OCI-LY1 (cell line): ENCODE measurements around the gene ENOX2.

Experiments
- H2AFZ ChIP-seq: fragments of 200-600 bp; sonication (generic), shearing (Covaris generic); 2 replicates; pipeline ENCODE4 v1.6.0; 2014; ENCODE audit warnings: antibody characterized with exemption, mild to moderate bottlenecking, low read length
- H3F3A ChIP-seq: fragments of 200-600 bp; sonication (generic), shearing (Covaris generic); 2 replicates; pipeline ENCODE4 v1.6.0; 2014; ENCODE audit warnings: mild to moderate bottlenecking, antibody characterized with exemption, low read length, moderate library complexity; ENCODE audit not compliant: insufficient read depth
- H3K27ac ChIP-seq: fragments of 200-600 bp; sonication (generic); 2 replicates; pipeline ENCODE4 v1.5.1; 2014; ENCODE audit warnings: low read length, mixed run types, mild to moderate bottlenecking, low read depth; ENCODE audit not compliant: poor library complexity, severe bottlenecking
- H3K27me3 ChIP-seq: fragments of 200-600 bp; sonication (generic); 2 replicates; pipeline ENCODE4 v1.6.0; 2014; ENCODE audit warnings: antibody characterized with exemption, mild to moderate bottlenecking, low read length, moderate library complexity; ENCODE audit not compliant: insufficient read depth
- H3K36me3 ChIP-seq: fragments of 200-600 bp; sonication (generic); 2 replicates; pipeline ENCODE4 v1.6.1; 2014; ENCODE audit warnings: mild to moderate bottlenecking, antibody characterized with exemption, low read length, moderate library complexity, mixed read lengths; ENCODE audit not compliant: insufficient read depth
- H3K4me1 ChIP-seq: fragments of 200-600 bp; sonication (generic); 2 replicates; pipeline ENCODE4 v1.5.1; 2014; ENCODE audit warnings: mild to moderate bottlenecking, low read length, moderate library complexity; ENCODE audit not compliant: insufficient read depth, severe bottlenecking
- H3K4me2 ChIP-seq: fragments of 200-600 bp; sonication (generic), shearing (Covaris generic); 2 replicates; pipeline ENCODE4 v1.6.1; 2014; ENCODE audit warnings: low read length
- H3K4me3 ChIP-seq: fragments of 200-600 bp; sonication (generic); 2 replicates; pipeline ENCODE4 v1.5.1; 2014; ENCODE audit warnings: low read length, low read depth, mild to moderate bottlenecking, mixed read lengths; ENCODE audit not compliant: poor library complexity, severe bottlenecking
- H3K79me2 ChIP-seq: fragments of 200-600 bp; shearing (Covaris generic); 2 replicates; pipeline ENCODE4 v1.6.1; 2016; ENCODE audit warnings: mixed run types, low read length, mixed read lengths; ENCODE audit not compliant: insufficient read depth
- H3K9ac ChIP-seq: fragments of 200-600 bp; sonication (generic), shearing (Covaris generic); 2 replicates; pipeline ENCODE4 v1.6.1; 2014; ENCODE audit warnings: mild to moderate bottlenecking, low read length, mixed read lengths
- H3K9me2 ChIP-seq: fragments of 200-600 bp; sonication (generic), shearing (Covaris generic); 2 replicates; pipeline ENCODE4 v1.6.1; 2014; ENCODE audit warnings: low read depth, mild to moderate bottlenecking, low read length, mixed read lengths
- H3K9me3 ChIP-seq: fragments of 200-600 bp; shearing (Covaris generic); 2 replicates; pipeline ENCODE4 v1.6.1; 2014; ENCODE audit warnings: low read length, mixed read lengths
- H4K20me1 ChIP-seq: fragments of 200-600 bp; sonication (generic), shearing (Covaris generic); 2 replicates; pipeline ENCODE4 v1.6.0; 2016; ENCODE audit warnings: mild to moderate bottlenecking, low read length; ENCODE audit not compliant: insufficient read depth
- EZH2 ChIP-seq: fragments of 200-600 bp; sonication (generic), shearing (Covaris generic); IDR thresholded peaks from 2 replicates; pipeline ENCODE4 v1.8.0; 2017; ENCODE audit warnings: borderline replicate concordance, mixed run types, mild to moderate bottlenecking, antibody characterized with exemption, low read length, moderate library complexity, mixed read lengths
- TF ChIP-seq, protein P1 (sequence below): fragments of 200-600 bp; sonication (generic), shearing (Covaris generic); IDR thresholded peaks from 2 replicates; pipeline ENCODE4 v1.5.1; 2017; ENCODE audit warnings: mild to moderate bottlenecking, antibody characterized with exemption, low read length, moderate library complexity, mixed read lengths

The ENOX2 gene

GRCh38 chrX:130607431-130607830 is 295.6 kb downstream of the ENOX2 start:
- Histone ChIP-seq H3F3A (no peaks in the 10 kb centered on the region), H3K9me2 (no peaks in the 10 kb centered on the region), H3K4me2 (no peak overlapping the region), H3K27me3 (no peaks in the 10 kb centered on the region), H4K20me1 (no peaks in the 10 kb centered on the region), H3K27ac (no peak overlapping the region), H3K4me3 (no peak overlapping the region), H3K9me3 (no peaks in the 10 kb centered on the region), H3K9ac (no peak overlapping the region), H3K36me3 (no peaks in the 10 kb centered on the region), H2AFZ (no peak overlapping the region), H3K79me2 (no peaks in the 10 kb centered on the region), H3K4me1 (no peaks in the 10 kb centered on the region)
- TF ChIP-seq, protein P1, sequence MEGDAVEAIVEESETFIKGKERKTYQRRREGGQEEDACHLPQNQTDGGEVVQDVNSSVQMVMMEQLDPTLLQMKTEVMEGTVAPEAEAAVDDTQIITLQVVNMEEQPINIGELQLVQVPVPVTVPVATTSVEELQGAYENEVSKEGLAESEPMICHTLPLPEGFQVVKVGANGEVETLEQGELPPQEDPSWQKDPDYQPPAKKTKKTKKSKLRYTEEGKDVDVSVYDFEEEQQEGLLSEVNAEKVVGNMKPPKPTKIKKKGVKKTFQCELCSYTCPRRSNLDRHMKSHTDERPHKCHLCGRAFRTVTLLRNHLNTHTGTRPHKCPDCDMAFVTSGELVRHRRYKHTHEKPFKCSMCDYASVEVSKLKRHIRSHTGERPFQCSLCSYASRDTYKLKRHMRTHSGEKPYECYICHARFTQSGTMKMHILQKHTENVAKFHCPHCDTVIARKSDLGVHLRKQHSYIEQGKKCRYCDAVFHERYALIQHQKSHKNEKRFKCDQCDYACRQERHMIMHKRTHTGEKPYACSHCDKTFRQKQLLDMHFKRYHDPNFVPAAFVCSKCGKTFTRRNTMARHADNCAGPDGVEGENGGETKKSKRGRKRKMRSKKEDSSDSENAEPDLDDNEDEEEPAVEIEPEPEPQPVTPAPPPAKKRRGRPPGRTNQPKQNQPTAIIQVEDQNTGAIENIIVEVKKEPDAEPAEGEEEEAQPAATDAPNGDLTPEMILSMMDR, result no peak
- TF ChIP-seq EZH2, result no peak

DNA sequence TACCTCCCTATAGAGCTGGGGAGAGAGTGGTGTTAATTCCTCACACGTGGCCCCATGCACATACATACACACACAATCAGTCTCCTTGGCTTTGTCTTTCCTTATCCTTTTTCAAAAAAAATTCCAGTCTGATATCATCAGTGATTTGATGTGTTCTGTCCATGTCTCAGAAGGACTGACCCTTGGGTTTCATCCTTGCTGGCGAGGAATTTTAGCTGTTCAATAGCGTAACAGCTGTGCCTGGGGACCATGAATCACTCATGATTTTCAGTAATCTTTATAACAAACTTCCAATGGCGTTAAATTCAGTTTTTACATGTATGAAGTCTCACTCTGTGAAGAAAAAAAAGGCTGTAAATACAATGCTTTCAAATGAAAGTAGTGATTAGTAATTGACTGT is 296.6 kb downstream of the ENOX2 start:
- no peaks in the 10 kb centered on the region for H3K79me2 ChIP-seq
- H4K20me1 ChIP-seq, result no peaks in the 10 kb centered on the region
- H3K9ac ChIP-seq, result no peak overlapping the region
- H3K4me1 ChIP-seq, result no peaks in the 10 kb centered on the region
- H3K9me3 ChIP-seq, result no peaks in the 10 kb centered on the region
- no peaks in the 10 kb centered on the region for H3K36me3 ChIP-seq
- no peaks in the 10 kb centered on the region for H3K27me3 ChIP-seq
- no peaks in the 10 kb centered on the region for H3K9me2 ChIP-seq
- H3F3A ChIP-seq, result no peaks in the 10 kb centered on the region
- H3K4me3 ChIP-seq, result no peak overlapping the region
- no peak overlapping the region for H3K27ac ChIP-seq
- no peak overlapping the region for H2AFZ ChIP-seq
- TF ChIP-seq, protein P1, result no peak
- TF ChIP-seq EZH2, result no peak
- H3K4me2 ChIP-seq, result no peak overlapping the region

GRCh38 chrX:130604882-130605281 is 298.1 kb downstream of the ENOX2 start:
- no peak overlapping the region for H2AFZ ChIP-seq
- H3F3A ChIP-seq, result no peaks in the 10 kb centered on the region
- no peak overlapping the region for H3K27ac ChIP-seq
- no peaks in the 10 kb centered on the region for H3K27me3 ChIP-seq
- H3K9me3 ChIP-seq, result no peaks in the 10 kb centered on the region
- H3K9ac ChIP-seq, result no peak overlapping the region
- H3K36me3 ChIP-seq, result no peaks in the 10 kb centered on the region
- H3K4me1 ChIP-seq, result no peaks in the 10 kb centered on the region
- no peaks in the 10 kb centered on the region for H3K79me2 ChIP-seq
- no peaks in the 10 kb centered on the region for H3K9me2 ChIP-seq
- H3K4me3 ChIP-seq, result no peak overlapping the region
- no peak for TF ChIP-seq EZH2
- TF ChIP-seq, protein P1, result no peak
- H3K4me2 ChIP-seq, result no peak overlapping the region
- H4K20me1 ChIP-seq, result no peaks in the 10 kb centered on the region
